HL-60 (cell line): ENCODE data around the gene BLVRA.
"Not testable (repeated sequence)": the region's sequence is repeated elsewhere in the genome, so short reads cannot be mapped to it uniquely, and the experiment has no call there.

Source experiments
- DNase-seq, 2 experiments: peaks; one replicate each; pipeline ENCODE4 v3.0.0-alpha.2; 2010 to 2020; ENCODE audit warnings: low read depth in 1 of 2, low spot score in 1 of 2
- H3K27ac ChIP-seq: fragments of 250-450 bp; sonication (Bioruptor Pico); replicated peaks from 2 replicates; pipeline ENCODE4 v1.5.1; 2020; ENCODE audit warnings: mild to moderate bottlenecking, moderate library complexity
- H3K27me3 ChIP-seq: fragments of 250-450 bp; sonication (Bioruptor Pico); 2 replicates; pipeline ENCODE4 v1.5.1; 2021; ENCODE audit warnings: mild to moderate bottlenecking, moderate library complexity; ENCODE audit not compliant: insufficient read depth, poor library complexity, severe bottlenecking
- H3K4me3 ChIP-seq: replicated peaks from 2 replicates; pipeline ENCODE4 v1.5.1; 2011; ENCODE audit warnings: mild to moderate bottlenecking, control low read depth, low read length; ENCODE audit not compliant: insufficient read depth
- GABPA ChIP-seq: IDR thresholded peaks from 2 replicates; pipeline ENCODE4 v1.6.1; 2012; ENCODE audit warnings: low read depth
- POLR2AphosphoS5 ChIP-seq: IDR thresholded peaks from 2 replicates; pipeline ENCODE4 v1.6.1; 2012; ENCODE audit warnings: low read depth
- SPI1 ChIP-seq: IDR thresholded peaks from 2 replicates; pipeline ENCODE4 v1.6.1; 2012; ENCODE audit warnings: low read depth, mild to moderate bottlenecking, borderline replicate concordance
- TF ChIP-seq, protein P1 (sequence below): IDR thresholded peaks from one replicate; pipeline ENCODE4 v1.5.1; 2011; ENCODE audit warnings: low read length, control low read depth, inconsistent platforms; ENCODE audit not compliant: insufficient read depth
- TF ChIP-seq, protein P2 (sequence below): IDR thresholded peaks from 2 replicates; pipeline ENCODE4 v1.6.1; 2012; ENCODE audit warnings: low read depth; ENCODE audit not compliant: insufficient replicate concordance

BLVRA gene

DNA sequence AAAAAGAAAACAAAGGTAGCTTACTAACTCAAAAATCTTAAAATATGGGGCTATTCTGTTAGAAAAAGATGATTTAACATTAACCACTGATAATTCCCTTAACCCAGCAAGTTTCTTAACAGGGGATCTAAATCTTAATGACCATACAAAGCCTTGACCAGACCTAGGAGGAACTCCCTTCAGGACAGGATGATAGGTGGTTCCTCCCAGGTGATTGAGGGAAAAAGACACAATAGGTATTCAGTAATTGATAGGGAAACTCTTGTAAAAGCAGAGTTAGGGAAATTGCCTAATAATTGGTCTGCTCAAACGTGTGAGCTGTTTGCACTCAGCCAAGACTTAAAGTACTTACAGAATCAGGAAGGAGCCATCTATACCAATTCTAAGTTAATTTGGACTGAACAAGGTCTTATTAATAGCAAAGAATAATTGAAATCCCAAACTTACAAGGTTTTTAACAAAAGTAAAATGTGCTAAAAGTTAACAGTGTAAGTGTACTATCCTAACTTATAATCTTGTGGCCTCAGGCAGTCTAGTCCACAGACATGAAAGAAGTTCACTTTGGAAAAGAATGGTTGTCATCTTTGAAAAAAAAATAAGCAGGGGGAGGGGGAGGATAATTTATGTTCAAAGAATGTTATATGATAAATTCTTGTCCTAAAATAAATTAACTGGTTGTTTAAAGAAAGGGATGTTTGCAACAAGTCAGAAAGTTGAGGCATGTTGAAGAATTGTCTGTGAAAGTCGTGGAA, 57.7 kb downstream of the BLVRA start:
- not testable (repeated sequence) for H3K27me3 ChIP-seq, H3K4me3 ChIP-seq, H3K27ac ChIP-seq, DNase-seq

DNA sequence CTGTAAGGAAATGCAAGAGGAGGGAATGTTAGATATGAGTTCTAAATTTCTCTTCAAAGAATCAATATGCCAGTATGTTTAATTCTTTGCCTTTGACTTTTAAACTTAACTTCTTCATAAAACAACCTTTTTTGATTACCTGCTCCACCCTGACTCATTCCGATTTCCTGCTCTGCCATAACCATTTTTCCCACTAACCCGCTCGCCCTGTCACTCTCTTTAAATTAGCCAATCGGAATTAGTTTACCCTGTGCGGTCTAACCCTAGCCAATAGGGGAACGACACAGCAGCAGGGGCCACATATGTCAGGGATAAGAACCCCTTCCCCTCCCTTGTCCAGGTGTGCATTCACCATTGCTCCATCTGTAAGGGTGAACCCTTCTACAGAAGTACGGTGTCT, 64.9 kb downstream of the BLVRA start:
- DNase-seq, H3K27me3 ChIP-seq, H3K27ac ChIP-seq, H3K4me3 ChIP-seq: not testable (repeated sequence)

DNA sequence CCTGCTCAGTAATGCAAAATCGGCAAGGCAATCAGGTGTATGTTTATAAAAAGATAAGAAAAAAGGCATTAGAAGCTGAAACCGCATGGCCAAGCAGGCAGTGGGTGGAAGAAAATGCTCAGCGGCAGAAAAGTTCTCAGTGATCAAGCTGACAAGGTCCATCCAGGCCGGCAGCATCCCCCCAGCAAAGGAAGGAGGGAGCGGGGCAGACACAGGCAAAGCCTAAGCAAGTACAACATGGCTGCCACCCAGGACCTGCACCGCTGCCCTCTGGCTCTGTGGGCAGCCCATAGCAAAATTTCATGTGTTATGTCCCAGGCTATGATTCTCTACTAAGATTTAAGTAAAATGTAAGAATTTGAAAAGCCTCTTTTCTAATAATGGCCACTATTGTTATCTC, 65.5 kb downstream of the BLVRA start:
- Histone ChIP-seq H3K27me3 (no peaks in the 10 kb centered on the region), H3K27ac (no peak overlapping the region), H3K4me3 (no peak overlapping the region)
- no peak for TF ChIP-seq POLR2AphosphoS5
- TF ChIP-seq, protein P1, sequence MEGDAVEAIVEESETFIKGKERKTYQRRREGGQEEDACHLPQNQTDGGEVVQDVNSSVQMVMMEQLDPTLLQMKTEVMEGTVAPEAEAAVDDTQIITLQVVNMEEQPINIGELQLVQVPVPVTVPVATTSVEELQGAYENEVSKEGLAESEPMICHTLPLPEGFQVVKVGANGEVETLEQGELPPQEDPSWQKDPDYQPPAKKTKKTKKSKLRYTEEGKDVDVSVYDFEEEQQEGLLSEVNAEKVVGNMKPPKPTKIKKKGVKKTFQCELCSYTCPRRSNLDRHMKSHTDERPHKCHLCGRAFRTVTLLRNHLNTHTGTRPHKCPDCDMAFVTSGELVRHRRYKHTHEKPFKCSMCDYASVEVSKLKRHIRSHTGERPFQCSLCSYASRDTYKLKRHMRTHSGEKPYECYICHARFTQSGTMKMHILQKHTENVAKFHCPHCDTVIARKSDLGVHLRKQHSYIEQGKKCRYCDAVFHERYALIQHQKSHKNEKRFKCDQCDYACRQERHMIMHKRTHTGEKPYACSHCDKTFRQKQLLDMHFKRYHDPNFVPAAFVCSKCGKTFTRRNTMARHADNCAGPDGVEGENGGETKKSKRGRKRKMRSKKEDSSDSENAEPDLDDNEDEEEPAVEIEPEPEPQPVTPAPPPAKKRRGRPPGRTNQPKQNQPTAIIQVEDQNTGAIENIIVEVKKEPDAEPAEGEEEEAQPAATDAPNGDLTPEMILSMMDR = no peak
- no peak for TF ChIP-seq GABPA
- TF ChIP-seq, protein P2, sequence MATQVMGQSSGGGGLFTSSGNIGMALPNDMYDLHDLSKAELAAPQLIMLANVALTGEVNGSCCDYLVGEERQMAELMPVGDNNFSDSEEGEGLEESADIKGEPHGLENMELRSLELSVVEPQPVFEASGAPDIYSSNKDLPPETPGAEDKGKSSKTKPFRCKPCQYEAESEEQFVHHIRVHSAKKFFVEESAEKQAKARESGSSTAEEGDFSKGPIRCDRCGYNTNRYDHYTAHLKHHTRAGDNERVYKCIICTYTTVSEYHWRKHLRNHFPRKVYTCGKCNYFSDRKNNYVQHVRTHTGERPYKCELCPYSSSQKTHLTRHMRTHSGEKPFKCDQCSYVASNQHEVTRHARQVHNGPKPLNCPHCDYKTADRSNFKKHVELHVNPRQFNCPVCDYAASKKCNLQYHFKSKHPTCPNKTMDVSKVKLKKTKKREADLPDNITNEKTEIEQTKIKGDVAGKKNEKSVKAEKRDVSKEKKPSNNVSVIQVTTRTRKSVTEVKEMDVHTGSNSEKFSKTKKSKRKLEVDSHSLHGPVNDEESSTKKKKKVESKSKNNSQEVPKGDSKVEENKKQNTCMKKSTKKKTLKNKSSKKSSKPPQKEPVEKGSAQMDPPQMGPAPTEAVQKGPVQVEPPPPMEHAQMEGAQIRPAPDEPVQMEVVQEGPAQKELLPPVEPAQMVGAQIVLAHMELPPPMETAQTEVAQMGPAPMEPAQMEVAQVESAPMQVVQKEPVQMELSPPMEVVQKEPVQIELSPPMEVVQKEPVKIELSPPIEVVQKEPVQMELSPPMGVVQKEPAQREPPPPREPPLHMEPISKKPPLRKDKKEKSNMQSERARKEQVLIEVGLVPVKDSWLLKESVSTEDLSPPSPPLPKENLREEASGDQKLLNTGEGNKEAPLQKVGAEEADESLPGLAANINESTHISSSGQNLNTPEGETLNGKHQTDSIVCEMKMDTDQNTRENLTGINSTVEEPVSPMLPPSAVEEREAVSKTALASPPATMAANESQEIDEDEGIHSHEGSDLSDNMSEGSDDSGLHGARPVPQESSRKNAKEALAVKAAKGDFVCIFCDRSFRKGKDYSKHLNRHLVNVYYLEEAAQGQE = no peak
- TF ChIP-seq SPI1 = no peak
- no peak for DNase-seq

DNA sequence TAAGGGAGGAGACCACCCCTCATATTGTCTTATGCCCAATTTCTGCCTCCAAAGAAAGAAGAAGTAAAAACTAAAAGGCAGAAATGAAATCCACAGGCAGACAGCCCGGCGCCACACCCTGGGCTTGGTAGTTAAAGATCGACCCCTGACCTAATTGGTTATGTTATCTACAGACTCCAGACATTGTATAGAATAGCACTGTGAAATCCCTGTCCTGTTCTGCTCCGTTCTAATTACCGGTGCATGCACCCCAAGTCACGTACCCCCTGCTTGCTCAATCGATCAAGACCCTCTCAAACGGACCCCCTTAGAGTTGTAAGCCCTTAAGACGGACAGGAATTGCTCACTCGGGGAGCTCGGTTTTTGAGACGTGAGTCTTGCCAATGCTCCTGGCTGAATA, 66.0 kb downstream of the BLVRA start:
- H3K27me3 ChIP-seq, DNase-seq, H3K27ac ChIP-seq, H3K4me3 ChIP-seq: not testable (repeated sequence)

DNA sequence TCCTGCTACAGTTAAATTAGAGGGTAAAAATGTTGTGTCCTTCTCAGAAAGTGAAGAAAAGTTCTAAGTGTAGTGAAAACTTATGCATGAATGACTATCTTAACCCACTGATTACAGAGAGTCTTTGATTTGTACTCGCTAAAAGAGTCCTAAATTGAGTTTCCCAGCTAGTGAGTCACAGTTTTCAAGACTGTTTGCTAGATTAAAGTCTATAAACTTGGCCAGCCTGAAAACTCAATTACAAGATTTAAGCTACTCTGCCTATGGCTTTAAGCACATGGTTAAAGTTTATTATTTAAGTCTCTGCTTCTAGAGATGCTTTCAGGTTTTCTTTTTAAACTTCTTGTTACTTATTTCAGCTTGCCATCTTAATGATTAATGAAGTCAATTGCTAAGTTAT, 66.5 kb downstream of the BLVRA start:
- no peak for DNase-seq
- TF ChIP-seq, protein P2 = no peak
- TF ChIP-seq POLR2AphosphoS5 (no peak), GABPA (no peak), SPI1 (no peak)
- TF ChIP-seq, protein P1 = no peak
- H3K27ac ChIP-seq = no peak overlapping the region
- no peak overlapping the region for H3K4me3 ChIP-seq
- H3K27me3 ChIP-seq = no peaks in the 10 kb centered on the region
